Left ventricle myocardium inferior (tissue), 1 donor: Measurements from ENCODE around the gene ANXA2. TPM values are rescaled to one million over a fixed set of nuclear protein-coding genes. Genes with fewer than 3 reads are reported as not detected.
"Not testable (repeated sequence)": the region's sequence is repeated elsewhere in the genome, so short reads cannot be mapped to it uniquely, and the experiment has no call there.

Experiments used
- DNase-seq: peaks from one replicate; pipeline ENCODE4 v3.0.0-alpha.2; 2020
- H3K27ac ChIP-seq: fragments of 200-600 bp; replicated peaks from 2 replicates; pipeline ENCODE4 v1.8.0; 2021
- H3K27me3 ChIP-seq: fragments of 200-600 bp; 2 replicates; pipeline ENCODE4 v1.8.0; 2021; ENCODE audit warnings: low read depth
- H3K36me3 ChIP-seq: fragments of 200-600 bp; 2 replicates; pipeline ENCODE4 v1.8.0; 2021
- H3K4me1 ChIP-seq: fragments of 200-600 bp; 2 replicates; pipeline ENCODE4 v1.8.0; 2021
- H3K4me3 ChIP-seq: fragments of 200-600 bp; 2 replicates; pipeline ENCODE4 v1.8.0; 2021; ENCODE audit warnings: mild to moderate bottlenecking, moderate library complexity
- H3K9me3 ChIP-seq: fragments of 200-600 bp; replicated peaks from 2 replicates; pipeline ENCODE4 v1.8.0; 2021
- CTCF ChIP-seq: fragments of 200-600 bp; IDR thresholded peaks from 2 replicates; pipeline ENCODE4 v1.8.0; 2021; ENCODE audit warnings: antibody characterized with exemption, mild to moderate bottlenecking, borderline replicate concordance
- intact Hi-C: fragments of 100-400 bp; cut with micrococcal nuclease; formaldehyde crosslinking; loops from one replicate; pipeline ENCODE4 v1.11.0; 2022
- total RNA-seq: library from RNA; stranded (reverse); fragmentation: NEBNext Ultra II Directional; extraction: Animal tissue kit (Norgen Biotek cat#: 25700); gene quantifications from one replicate; pipeline ENCODE4 v1.2.1, GENCODE V29; 2021
- donor health status: DM: no; HTN: yes; CAD: no; lungs with severe emphysema.

The ANXA2 gene
- total RNA-seq, 1 donor from 2014 or later: 123 TPM

- Histone ChIP-seq H3K9me3 (no peaks in the 10 kb centered on the region), H3K4me1 (peaks cover 72% of the 10 kb centered on the region), H3K36me3 (peaks cover 39% of the 10 kb centered on the region), H3K27ac (peak overlapping the region; percentile 70), H3K4me3 (no peak overlapping the region), H3K27me3 (no peaks in the 10 kb centered on the region)
- intact Hi-C loops: no loop called here
- DNase-seq: no peak
- TF ChIP-seq CTCF: no peak
These were observed 33.7 kb downstream of the ANXA2 start for GRCh38 chr15:60363903-60364611.

GRCh38 chr15:60363087-60363549, 34.7 kb downstream of the ANXA2 start:
- H3K4me1 ChIP-seq: peaks cover 70% of the 10 kb centered on the region
- no peak for DNase-seq
- intact Hi-C loops: no loop called here
- peak overlapping the region; percentile 70 for H3K27ac ChIP-seq
- peaks cover 40% of the 10 kb centered on the region for H3K36me3 ChIP-seq
- no peaks in the 10 kb centered on the region for H3K27me3 ChIP-seq
- no peaks in the 10 kb centered on the region for H3K9me3 ChIP-seq
- H3K4me3 ChIP-seq: no peak overlapping the region
- no peak for TF ChIP-seq CTCF

GRCh38 chr15:60362321-60363086, 35.3 kb downstream of the ANXA2 start:
- no peak overlapping the region for H3K4me3 ChIP-seq
- peaks cover 69% of the 10 kb centered on the region for H3K4me1 ChIP-seq
- peak overlapping the region; percentile 70 for H3K27ac ChIP-seq
- TF ChIP-seq CTCF: no peak
- H3K9me3 ChIP-seq: no peaks in the 10 kb centered on the region
- no peaks in the 10 kb centered on the region for H3K27me3 ChIP-seq
- no peak for DNase-seq
- intact Hi-C loops: no loop called here
- H3K36me3 ChIP-seq: peaks cover 46% of the 10 kb centered on the region

- intact Hi-C loops: loop anchor here (10.0 kb wide), 1 partner anchor 85 kb away; no protein-coding TSS in a partner anchor
- Histone ChIP-seq H3K4me3 (peak overlapping the region; percentile 12), H3K36me3 (peaks cover 74% of the 10 kb centered on the region), H3K27ac (peak overlapping the region; percentile 64), H3K4me1 (peaks cover 75% of the 10 kb centered on the region)
- not testable (repeated sequence) for DNase-seq, H3K27me3 ChIP-seq, H3K9me3 ChIP-seq
- TF ChIP-seq CTCF: peak; percentile 83
These were observed 38.0 kb downstream of the ANXA2 start for GRCh38 chr15:60359738-60360137.

- Histone ChIP-seq H3K4me3 (peak overlapping the region; percentile 12), H3K36me3 (peaks cover 75% of the 10 kb centered on the region)
- intact Hi-C loops: loop anchor here (10.0 kb wide), 1 partner anchor 86 kb away; no protein-coding TSS in a partner anchor
These were observed 38.7 kb downstream of the ANXA2 start for GRCh38 chr15:60358935-60359682.

More at GRCh38 chr15:60358935-60359682, 38.7 kb downstream of the ANXA2 start:
- peaks cover 69% of the 10 kb centered on the region for H3K4me1 ChIP-seq
- no peak for DNase-seq
- H3K27ac ChIP-seq: peak overlapping the region; percentile 64
- no peak for TF ChIP-seq CTCF
- no peaks in the 10 kb centered on the region for H3K27me3 ChIP-seq
- H3K9me3 ChIP-seq: no peaks in the 10 kb centered on the region
